HCEC 1CT (cell line): Measurements from ENCODE around the gene FARP1.

ENCODE experiments used
- DNase-seq: peaks from one replicate; pipeline ENCODE4 v3.0.0-alpha.2; 2017

FARP1 gene

GRCh38 chr13:98450026-98450425 is 307.1 kb downstream of the FARP1 start:
- no peak for DNase-seq

GRCh38 chr13:98450539-98451111 is 307.7 kb downstream of the FARP1 start:
- DNase-seq, result no peak

DNA sequence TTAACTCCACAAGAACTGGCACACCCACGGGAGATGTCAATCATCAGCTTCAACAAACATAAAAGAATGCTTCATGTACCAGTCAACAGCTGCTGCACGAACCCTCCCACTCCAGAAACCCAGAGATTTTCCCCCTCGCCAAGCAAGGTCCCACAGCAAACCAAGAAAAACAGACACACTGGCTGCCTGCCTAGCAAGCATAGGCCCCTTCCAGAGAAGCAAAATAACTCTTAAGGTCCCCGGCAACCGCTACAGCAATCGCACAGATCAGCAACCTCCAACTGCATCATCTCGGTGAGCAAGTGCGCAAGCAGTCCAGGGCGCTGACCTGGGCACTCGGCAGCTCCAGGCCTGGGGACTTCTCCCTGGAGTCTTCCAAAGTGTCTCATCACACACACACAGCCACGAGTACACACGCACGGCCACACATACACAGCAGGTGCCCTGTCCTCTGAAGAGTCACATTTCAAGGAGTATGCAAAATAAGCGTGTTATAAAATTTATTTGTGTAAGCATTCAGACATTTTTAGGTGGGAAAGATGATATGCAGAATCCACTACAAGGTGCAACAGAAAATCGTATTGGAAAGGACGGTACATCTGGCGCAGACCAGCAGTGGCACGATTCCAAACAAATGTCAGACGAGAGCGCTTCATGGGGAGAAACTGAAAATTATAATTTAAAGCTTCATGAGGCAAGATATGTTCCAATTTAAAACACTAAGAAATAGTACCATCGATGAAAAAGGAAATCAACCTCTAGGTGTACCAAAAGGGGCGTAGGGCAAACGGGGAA is 309.0 kb downstream of the FARP1 start:
- no peak for DNase-seq

GRCh38 chr13:98452851-98453843 is 310.3 kb downstream of the FARP1 start:
- no peak for DNase-seq

- DNase-seq, result peak; percentile 88
These were observed 311.5 kb downstream of the FARP1 start for GRCh38 chr13:98454389-98454881.

DNA sequence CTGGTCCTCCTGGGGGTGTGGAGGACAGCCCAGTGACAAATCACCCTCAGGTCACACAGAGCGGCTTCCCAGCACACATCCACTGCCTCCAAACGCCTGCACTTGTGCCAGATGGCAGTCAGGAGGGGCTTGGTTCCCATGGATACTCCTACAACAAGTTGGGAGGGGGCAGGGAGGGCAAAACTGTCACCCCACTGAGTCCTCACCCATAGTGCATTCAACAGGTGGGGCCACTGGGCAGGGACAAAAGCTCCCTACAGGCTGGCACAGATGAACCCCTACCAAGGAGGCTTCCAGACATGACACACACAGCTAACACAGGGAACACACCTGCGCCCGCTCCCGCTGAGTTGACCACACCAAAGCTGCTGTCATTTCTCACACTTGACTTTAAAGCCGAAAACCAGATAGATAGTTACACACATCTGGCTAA is 313.5 kb downstream of the FARP1 start:
- no peak for DNase-seq

DNA sequence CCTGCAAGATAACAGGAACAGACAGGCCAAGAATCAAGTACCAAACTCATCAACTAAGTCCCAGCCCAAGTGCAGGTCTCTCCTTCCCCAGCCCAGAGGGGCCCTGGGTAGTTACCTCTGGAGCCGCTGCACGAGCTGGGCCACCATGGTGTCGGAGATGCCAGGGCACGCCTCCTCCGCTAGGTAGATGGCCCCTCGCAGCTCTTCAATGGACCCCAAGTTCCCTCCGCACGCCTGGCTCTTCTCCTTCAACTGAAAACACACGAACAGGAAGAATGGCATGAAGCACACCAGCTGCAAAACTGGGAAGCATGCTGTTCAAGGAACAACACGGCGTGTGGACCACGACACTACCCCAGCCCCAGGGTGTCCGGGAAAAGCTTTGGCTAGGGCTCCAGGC is 314.2 kb downstream of the FARP1 start:
- no peak for DNase-seq

DNA sequence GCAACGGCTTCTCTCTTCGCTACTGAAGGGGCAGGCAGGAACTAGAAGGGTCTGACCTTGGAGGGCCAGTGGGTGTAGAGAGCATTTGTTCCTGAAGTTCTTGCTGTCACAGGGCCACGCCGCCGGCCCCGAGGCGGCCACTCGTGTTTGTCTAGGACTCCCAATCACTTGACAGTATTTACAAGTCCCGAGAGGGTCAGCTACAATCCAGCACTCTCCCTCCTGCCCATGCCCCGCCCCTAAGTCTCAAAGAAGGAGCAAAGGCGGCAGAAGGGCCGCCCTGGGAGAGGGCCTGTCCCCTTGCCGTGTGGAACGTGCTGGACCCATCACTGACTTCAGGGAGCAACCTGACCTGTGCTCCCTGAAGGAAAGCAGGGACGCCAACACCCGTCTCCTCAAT is 315.5 kb downstream of the FARP1 start:
- DNase-seq, result no peak

GRCh38 chr13:98459171-98459681 is 316.3 kb downstream of the FARP1 start:
- DNase-seq, result no peak

DNA sequence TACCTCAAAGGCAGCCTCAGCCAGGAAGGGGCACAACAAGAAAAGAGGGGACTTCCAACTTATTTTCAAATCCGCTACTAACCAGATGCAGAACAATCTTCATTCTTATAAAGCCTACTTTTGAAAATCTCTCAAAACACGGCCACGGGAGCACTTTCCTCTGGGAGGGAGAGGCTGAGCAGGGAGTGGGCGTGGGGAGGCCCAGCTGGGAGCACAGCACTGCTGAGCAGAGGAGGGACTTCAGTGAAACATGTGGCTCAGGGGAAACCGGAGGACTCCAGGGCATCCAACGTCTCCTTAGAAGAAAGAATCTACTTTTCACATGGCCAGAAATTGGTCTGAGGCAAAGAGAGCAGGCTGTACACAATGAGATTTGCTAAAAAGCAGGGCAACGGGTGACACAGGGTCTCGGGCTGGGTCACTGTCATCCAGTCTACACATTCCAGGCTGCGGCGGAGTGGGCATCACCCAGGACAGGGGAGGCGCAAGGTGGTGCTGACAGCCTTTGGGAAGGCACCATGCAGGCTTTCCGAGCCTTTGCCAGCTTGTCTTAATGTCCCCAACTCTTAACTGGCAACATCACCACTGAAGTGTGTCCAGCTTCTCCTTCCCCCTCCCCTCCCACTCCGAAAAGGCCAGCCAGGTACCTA is 317.0 kb downstream of the FARP1 start:
- DNase-seq, result no peak

DNA sequence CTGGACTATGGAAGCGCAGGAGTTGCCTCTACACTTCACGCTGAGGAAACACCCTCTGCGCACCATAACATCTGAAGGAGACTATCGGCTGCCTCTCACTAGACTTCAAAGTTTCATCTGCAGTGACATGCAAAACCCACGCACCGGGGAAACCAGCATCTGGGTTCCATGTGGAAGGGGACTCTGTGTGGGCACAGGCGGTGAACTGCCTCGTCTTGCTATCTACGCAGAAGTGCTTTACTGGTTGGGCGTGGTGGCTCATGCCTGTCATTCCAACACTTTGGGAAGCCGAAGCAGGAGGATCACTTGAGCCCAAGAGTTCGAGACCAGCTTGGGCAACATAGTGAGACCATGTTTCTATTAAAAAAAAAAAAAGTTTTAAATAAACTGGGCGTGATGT is 317.6 kb downstream of the FARP1 start:
- DNase-seq, result no peak

DNA sequence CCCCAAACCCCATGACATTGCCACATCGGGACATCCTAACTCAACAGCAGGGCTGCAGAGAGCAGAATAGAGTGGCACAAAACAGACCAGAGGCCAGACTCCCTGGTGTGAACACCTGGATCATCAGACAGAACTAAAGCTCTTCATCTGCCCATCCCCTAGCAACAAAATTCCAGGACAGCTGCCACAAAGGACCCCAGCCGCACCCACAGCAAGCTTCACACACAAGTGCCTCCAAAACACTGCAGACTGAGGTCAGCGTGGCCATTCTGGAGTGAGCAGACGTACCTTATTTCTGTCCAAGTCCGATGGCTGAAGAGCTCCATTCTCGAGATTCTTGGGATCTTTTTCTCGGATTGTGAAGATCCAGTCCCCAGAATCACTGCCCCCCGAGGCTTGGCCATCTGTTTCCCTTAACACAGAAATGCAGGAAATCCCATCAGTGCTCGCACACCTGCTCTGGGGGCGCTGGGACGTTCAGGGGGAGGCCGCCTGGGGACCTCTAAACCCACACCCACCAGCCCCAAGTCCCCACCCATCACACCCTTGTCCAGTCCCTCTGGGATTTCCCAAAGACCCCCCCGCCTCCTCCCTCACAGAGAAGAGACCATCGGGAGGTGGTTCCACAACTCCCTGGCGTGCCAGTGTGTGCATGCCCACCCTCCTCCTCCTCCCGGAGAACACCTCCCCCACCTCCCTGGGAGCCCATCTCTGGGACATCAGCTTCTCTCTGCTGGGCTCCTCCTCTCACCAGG is 318.8 kb downstream of the FARP1 start:
- DNase-seq, result no peak

DNA sequence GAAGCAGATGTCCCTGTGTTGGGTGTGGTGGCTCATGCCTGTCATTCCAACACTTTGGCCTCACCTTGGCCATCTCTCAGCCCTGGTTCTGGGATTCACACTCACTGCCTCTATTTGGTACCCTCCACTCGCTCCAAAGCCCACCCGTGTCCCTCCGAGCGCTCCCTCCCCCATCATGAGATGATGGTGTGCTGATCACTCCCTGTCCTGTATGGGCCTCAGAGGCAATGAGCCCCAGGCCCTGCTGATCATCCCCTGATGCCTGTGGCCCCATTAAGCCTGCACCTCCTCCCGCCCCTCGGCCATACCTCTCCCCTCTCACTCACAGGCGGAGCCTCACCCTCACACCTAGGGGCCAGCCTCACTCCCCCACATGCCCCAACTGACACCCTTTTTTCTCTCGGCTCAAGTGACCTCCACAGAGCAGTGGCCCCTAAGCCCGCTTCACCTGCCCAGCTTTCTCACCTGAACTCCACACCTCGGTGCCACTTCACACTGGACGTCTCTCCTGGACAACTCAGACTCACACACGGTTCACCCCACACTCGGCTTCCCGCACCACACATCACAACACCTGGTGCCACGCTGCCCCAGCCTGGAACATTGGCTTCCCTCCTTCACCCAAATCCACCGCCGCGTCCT is 319.5 kb downstream of the FARP1 start:
- DNase-seq, result no peak

- DNase-seq, result no peak
These were observed 320.1 kb downstream of the FARP1 start for GRCh38 chr13:98462946-98463345.

DNA sequence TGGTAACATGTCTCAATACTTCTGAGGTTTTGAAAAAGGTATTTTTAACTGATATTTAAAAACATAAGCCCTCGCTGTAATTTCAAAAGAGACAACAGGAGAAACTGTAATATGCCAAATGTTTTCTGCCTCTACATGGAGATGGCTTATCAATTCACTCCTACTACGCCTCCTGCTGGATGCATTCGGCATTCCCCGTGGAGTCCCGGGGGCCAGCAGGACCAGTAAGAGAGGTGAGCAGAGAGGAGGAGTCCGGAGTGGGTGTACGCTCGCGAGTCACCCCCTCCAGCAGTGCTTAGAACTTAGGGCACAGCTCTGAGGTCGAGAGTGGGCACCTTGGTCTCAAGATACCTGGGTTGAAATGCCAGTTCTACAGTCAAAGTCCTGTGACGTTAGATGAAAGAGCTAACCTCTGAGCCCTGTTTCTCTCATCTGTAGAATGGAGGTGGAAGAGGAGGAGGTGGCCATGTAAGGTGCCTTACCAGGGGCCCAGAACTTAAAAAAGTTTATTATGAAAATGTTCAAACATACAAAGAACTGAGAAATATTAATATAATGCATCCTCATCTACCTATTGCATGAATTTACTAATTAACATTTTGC is 323.8 kb downstream of the FARP1 start:
- DNase-seq, result peak; percentile 20

- no peak for DNase-seq
These were observed 324.5 kb downstream of the FARP1 start for GRCh38 chr13:98467263-98467985.

- no peak for DNase-seq
These were observed 325.5 kb downstream of the FARP1 start for GRCh38 chr13:98468361-98468760.

DNA sequence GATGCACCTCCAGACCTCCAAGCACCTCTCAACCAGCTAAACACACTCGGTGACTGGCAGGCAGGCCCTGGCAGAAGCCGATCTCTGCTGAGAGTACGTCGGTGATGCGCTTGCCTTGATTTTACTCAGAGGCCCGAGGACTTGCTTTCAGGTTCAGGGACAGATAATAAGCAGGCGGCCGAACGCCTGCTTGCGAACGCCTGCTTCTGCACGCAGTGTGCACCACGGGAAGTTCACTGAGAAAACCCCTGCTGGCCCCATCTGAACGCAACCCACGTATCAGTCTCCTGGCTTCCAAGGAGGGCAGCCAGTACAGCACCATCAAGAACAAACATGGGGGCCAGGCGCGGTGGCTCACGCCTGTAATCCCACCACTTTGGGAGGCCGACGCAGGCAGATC is 326.0 kb downstream of the FARP1 start:
- no peak for DNase-seq

- no peak for DNase-seq
These were observed 328.0 kb downstream of the FARP1 start for GRCh38 chr13:98470920-98471319.

GRCh38 chr13:98471934-98472333 is 329.0 kb downstream of the FARP1 start:
- DNase-seq, result no peak
